SU-DHL-6 (cell line): ENCODE results near the gene PPP2R3B.

Experiments
- H2AFZ ChIP-seq: fragments of 200-600 bp; sonication (generic); 2 replicates; pipeline ENCODE4 v1.6.1; 2014; ENCODE audit warnings: low read depth, mild to moderate bottlenecking, moderate library complexity, mixed read lengths, antibody characterized with exemption, low read length; ENCODE audit not compliant: severe bottlenecking
- H3F3A ChIP-seq: fragments of 200-600 bp; shearing (Covaris generic); 2 replicates; pipeline ENCODE4 v1.6.0; 2016; ENCODE audit warnings: antibody characterized with exemption, mild to moderate bottlenecking; ENCODE audit not compliant: insufficient read depth
- H3K27ac ChIP-seq: fragments of 200-600 bp; sonication (generic); 2 replicates; pipeline ENCODE4 v1.5.1; 2016; ENCODE audit warnings: low read depth, mild to moderate bottlenecking, low read length, moderate library complexity, mixed read lengths
- H3K27me3 ChIP-seq: fragments of 200-600 bp; sonication (generic), shearing (Covaris generic); 2 replicates; pipeline ENCODE4 v1.6.0; 2014; ENCODE audit warnings: mild to moderate bottlenecking, low read length
- H3K36me3 ChIP-seq: fragments of 200-600 bp; sonication (generic); 2 replicates; pipeline ENCODE4 v1.6.1; 2014; ENCODE audit warnings: mild to moderate bottlenecking, low read length, mixed read lengths
- H3K4me2 ChIP-seq: fragments of 300-600, 200-600 bp; shearing (Covaris generic), sonication (generic); 2 replicates; pipeline ENCODE4 v1.6.0; 2014; ENCODE audit warnings: low read length, low read depth, mild to moderate bottlenecking; ENCODE audit not compliant: poor library complexity, severe bottlenecking
- H3K4me3 ChIP-seq: fragments of 200-600 bp; sonication (generic); 2 replicates; pipeline ENCODE4 v1.5.1; 2014; ENCODE audit warnings: antibody characterized with exemption, low read length, mild to moderate bottlenecking, mixed read lengths; ENCODE audit not compliant: insufficient read depth, poor library complexity, severe bottlenecking
- H3K79me2 ChIP-seq: fragments of 200-600 bp; sonication (generic); 2 replicates; pipeline ENCODE4 v1.6.1; 2014; ENCODE audit warnings: mild to moderate bottlenecking, low read length, moderate library complexity; ENCODE audit not compliant: insufficient read depth
- H3K9ac ChIP-seq: fragments of 200-600 bp; sonication (generic); 2 replicates; pipeline ENCODE4 v1.7.0; 2014; ENCODE audit warnings: mild to moderate bottlenecking, low read length
- H3K9me2 ChIP-seq: fragments of 200-600 bp; sonication (generic); replicated peaks from 2 replicates; pipeline ENCODE4 v1.6.1; 2014; ENCODE audit warnings: low read length; ENCODE audit not compliant: insufficient read depth
- H3K9me3 ChIP-seq: fragments of 200-600 bp; sonication (generic); 2 replicates; pipeline ENCODE4 v1.6.1; 2014; ENCODE audit warnings: low read length, mixed read lengths; ENCODE audit not compliant: insufficient read depth
- H4K20me1 ChIP-seq: fragments of 200-600 bp; sonication (generic); 2 replicates; pipeline ENCODE4 v1.6.1; 2014; ENCODE audit warnings: low read depth, mild to moderate bottlenecking, antibody characterized with exemption, low read length, moderate library complexity, mixed read lengths
- EZH2phosphoT487 ChIP-seq: fragments of 200-600 bp; sonication (generic), shearing (Covaris generic); conservative IDR thresholded peaks from 2 replicates; pipeline ENCODE4 v1.6.1; 2018; ENCODE audit warnings: mild to moderate bottlenecking, antibody characterized with exemption, low read length, moderate library complexity, mixed read lengths
- TF ChIP-seq, protein P1 (sequence below): fragments of 200-600 bp; sonication (generic); IDR thresholded peaks from one replicate; pipeline ENCODE4 v1.5.1; 2017; ENCODE audit warnings: antibody characterized with exemption, mild to moderate bottlenecking, low read length, moderate library complexity; ENCODE audit not compliant: insufficient read depth, poor library complexity, severe bottlenecking

Gene PPP2R3B

DNA sequence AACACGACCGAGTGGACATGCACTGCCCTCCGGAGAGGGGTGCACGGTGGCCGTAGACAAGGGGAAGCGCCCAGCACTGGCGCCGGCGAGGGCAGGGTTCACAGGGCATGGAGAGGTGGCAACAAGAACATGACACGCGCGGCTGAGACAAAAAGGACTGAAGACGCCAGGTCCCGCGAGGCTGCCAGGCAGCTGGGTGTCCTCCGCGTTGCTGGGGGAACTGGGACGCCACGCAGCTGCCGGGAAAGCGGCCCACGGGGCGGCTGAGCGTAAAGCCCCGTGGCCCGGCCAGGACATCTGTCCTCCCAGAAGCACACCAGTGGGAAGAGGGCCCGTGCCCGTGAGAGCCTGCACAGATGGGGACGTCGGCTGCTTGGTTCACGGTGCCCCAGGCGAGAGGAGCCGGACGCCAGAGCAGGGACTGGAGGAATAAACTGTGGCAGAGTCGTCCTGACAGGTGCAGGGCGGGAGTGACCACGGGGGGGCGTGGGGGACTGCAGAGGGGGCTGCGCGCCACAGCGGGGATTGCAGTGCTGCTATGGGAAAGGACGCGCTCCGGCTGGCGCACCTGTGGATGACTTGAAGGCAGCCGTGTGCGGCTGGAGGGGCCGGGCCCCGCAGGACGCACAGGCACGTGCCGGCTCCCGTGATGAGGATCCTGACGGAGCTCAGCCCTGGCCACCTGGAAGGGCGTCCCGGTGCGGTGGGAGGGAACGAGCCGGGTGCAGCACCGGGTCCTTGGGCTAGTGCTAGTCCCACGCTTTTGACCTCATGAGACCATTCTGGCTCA is 36.0 kb downstream of the PPP2R3B start:
- Histone ChIP-seq H3K9ac (no peak overlapping the region), H3K27ac (no peak overlapping the region), H2AFZ (no peak overlapping the region), H3K4me3 (no peak overlapping the region), H4K20me1 (no peaks in the 10 kb centered on the region), H3K9me2 (no peaks in the 10 kb centered on the region), H3K9me3 (no peaks in the 10 kb centered on the region), H3K79me2 (no peaks in the 10 kb centered on the region), H3K4me2 (no peak overlapping the region), H3F3A (no peaks in the 10 kb centered on the region), H3K36me3 (no peaks in the 10 kb centered on the region), H3K27me3 (no peaks in the 10 kb centered on the region)
- no peak for TF ChIP-seq EZH2phosphoT487
- TF ChIP-seq, protein P1, sequence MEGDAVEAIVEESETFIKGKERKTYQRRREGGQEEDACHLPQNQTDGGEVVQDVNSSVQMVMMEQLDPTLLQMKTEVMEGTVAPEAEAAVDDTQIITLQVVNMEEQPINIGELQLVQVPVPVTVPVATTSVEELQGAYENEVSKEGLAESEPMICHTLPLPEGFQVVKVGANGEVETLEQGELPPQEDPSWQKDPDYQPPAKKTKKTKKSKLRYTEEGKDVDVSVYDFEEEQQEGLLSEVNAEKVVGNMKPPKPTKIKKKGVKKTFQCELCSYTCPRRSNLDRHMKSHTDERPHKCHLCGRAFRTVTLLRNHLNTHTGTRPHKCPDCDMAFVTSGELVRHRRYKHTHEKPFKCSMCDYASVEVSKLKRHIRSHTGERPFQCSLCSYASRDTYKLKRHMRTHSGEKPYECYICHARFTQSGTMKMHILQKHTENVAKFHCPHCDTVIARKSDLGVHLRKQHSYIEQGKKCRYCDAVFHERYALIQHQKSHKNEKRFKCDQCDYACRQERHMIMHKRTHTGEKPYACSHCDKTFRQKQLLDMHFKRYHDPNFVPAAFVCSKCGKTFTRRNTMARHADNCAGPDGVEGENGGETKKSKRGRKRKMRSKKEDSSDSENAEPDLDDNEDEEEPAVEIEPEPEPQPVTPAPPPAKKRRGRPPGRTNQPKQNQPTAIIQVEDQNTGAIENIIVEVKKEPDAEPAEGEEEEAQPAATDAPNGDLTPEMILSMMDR: no peak

DNA sequence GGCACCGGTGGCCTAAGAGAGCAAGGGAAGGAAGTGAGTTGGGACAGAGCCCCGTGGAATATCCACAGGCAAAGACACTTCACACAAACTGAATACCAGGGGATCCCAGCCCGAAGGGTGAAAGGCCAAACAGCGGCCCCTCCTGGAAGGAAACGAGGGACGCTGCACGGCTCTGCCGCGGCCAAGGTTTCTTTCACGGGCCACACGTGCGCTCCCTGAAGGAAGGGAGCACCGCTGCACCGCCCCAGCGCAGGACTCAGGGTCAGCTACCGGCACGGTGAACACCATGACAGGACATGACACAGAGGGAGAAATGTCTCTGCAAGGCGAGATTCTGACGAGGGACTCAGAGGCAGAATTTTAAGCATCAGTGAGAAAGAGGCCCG is 36.6 kb downstream of the PPP2R3B start:
- Histone ChIP-seq H3K79me2 (no peaks in the 10 kb centered on the region), H3K4me2 (no peak overlapping the region), H3K27ac (no peak overlapping the region)

DNA sequence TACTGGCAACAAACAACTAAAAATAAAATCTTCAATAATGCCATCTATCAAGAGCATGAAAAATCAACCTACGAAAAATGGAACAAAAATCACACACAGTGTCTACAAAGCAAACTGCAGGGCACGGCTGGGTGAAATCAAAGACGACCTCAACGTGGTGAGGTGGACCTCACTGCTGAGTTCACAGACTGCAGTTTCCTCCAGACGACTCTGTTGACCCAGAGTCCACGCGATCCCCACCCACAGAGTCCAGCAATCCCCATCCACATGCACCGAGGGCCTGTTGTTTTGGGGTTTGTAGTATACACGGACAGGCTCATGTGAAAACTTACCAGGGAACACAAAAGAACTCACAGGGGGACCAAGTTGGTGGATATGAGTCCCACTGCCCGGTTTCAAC is 37.0 kb downstream of the PPP2R3B start:
- no peak overlapping the region for H3K4me2 ChIP-seq
- H3K9me3 ChIP-seq: no peaks in the 10 kb centered on the region
- H3K27ac ChIP-seq: no peak overlapping the region
- H3K4me3 ChIP-seq: no peak overlapping the region
- H4K20me1 ChIP-seq: no peaks in the 10 kb centered on the region
- TF ChIP-seq, protein P1: no peak
- no peak for TF ChIP-seq EZH2phosphoT487
- no peak overlapping the region for H2AFZ ChIP-seq
- H3F3A ChIP-seq: no peaks in the 10 kb centered on the region
- no peaks in the 10 kb centered on the region for H3K9me2 ChIP-seq
- H3K27me3 ChIP-seq: no peaks in the 10 kb centered on the region
- H3K9ac ChIP-seq: no peak overlapping the region
- H3K79me2 ChIP-seq: no peaks in the 10 kb centered on the region
- H3K36me3 ChIP-seq: no peaks in the 10 kb centered on the region

More for the DNA sequence above, 36.6 kb downstream of the PPP2R3B start:
- H3K4me3 ChIP-seq: no peak overlapping the region
- no peaks in the 10 kb centered on the region for H3K9me2 ChIP-seq
- H2AFZ ChIP-seq: no peak overlapping the region
- TF ChIP-seq EZH2phosphoT487: no peak
- TF ChIP-seq, protein P1: no peak
- no peaks in the 10 kb centered on the region for H3F3A ChIP-seq
- no peaks in the 10 kb centered on the region for H3K9me3 ChIP-seq
- no peaks in the 10 kb centered on the region for H3K27me3 ChIP-seq
- H4K20me1 ChIP-seq: no peaks in the 10 kb centered on the region
- no peak overlapping the region for H3K9ac ChIP-seq
- no peaks in the 10 kb centered on the region for H3K36me3 ChIP-seq
